Hepatocyte (in vitro differentiated cells): ENCODE measurements around the gene ZNF385D. TPM values are rescaled to one million over a fixed set of nuclear protein-coding genes. Genes with fewer than 3 reads are reported as not detected.

Experiments
- DNase-seq: peaks from one replicate; pipeline ENCODE4 v3.0.0-alpha.2; 2016; ENCODE audit warnings: low spot score
- H2AFZ ChIP-seq: fragments of 200-600 bp; sonication (generic); 2 replicates; pipeline ENCODE4 v1.6.0; 2016; ENCODE audit warnings: antibody characterized with exemption, mild to moderate bottlenecking
- H3K27ac ChIP-seq: fragments of 200-600 bp; sonication (generic); 2 replicates; pipeline ENCODE4 v1.5.1; 2016; ENCODE audit warnings: mild to moderate bottlenecking
- H3K27me3 ChIP-seq: fragments of 200-600 bp; sonication (generic); 2 replicates; pipeline ENCODE4 v1.6.1; 2016
- H3K36me3 ChIP-seq: fragments of 200-600 bp; sonication (generic); replicated peaks from 2 replicates; pipeline ENCODE4 v1.5.1; 2016; ENCODE audit warnings: low read depth; ENCODE audit not compliant: insufficient read depth
- H3K4me1 ChIP-seq: fragments of 200-600 bp; sonication (generic); 2 replicates; pipeline ENCODE4 v1.5.1; 2016; ENCODE audit warnings: mild to moderate bottlenecking, moderate library complexity; ENCODE audit not compliant: insufficient read depth
- H3K4me2 ChIP-seq: fragments of 200-600 bp; sonication (generic); 2 replicates; pipeline ENCODE4 v1.6.0; 2016
- H3K4me3 ChIP-seq: fragments of 200-600 bp; sonication (generic); 2 replicates; pipeline ENCODE4 v1.5.1; 2016; ENCODE audit warnings: mild to moderate bottlenecking
- H3K79me2 ChIP-seq: fragments of 200-600 bp; sonication (generic); 2 replicates; pipeline ENCODE4 v1.6.0; 2017; ENCODE audit warnings: mild to moderate bottlenecking
- H3K9me2 ChIP-seq: fragments of 200-600 bp; sonication (generic); replicated peaks from 2 replicates; pipeline ENCODE4 v1.6.0; 2017; ENCODE audit warnings: mild to moderate bottlenecking; ENCODE audit not compliant: insufficient read depth
- H3K9me3 ChIP-seq: fragments of 200-600 bp; sonication (generic); 2 replicates; pipeline ENCODE4 v1.5.1; 2016; ENCODE audit warnings: low read depth, mild to moderate bottlenecking
- H4K20me1 ChIP-seq: fragments of 200-600 bp; sonication (generic); 2 replicates; pipeline ENCODE4 v1.6.0; 2016; ENCODE audit warnings: mild to moderate bottlenecking; ENCODE audit not compliant: insufficient read depth, poor library complexity, severe bottlenecking
- EZH2 ChIP-seq: fragments of 200-600 bp; sonication (generic); IDR thresholded peaks from 2 replicates; pipeline ENCODE4 v1.6.1; 2016; ENCODE audit warnings: antibody characterized with exemption, mild to moderate bottlenecking, borderline replicate concordance
- EZH2phosphoT487 ChIP-seq: fragments of 200-600 bp; sonication (generic); IDR thresholded peaks from one replicate; pipeline ENCODE4 v1.6.1; 2018; ENCODE audit warnings: antibody characterized with exemption, mild to moderate bottlenecking, low read depth, moderate library complexity; ENCODE audit not compliant: unreplicated experiment, severe bottlenecking
- WGBS: methylation state at CpG from one replicate; pipeline ENCODE4 v1.1.6; 2016; ENCODE audit warnings: low lambda C conversion rate; ENCODE audit errors: missing lambda C conversion rate; 5-methylcytosine and 5-hydroxymethylcytosine counted together
- polyA plus RNA-seq: library from polyadenylated mRNA; unstranded; fragments of >200 nt; fragmentation: Nextera tagmentation; extraction: Ambion mirVana; gene quantifications from 2 replicates; pipeline ENCODE4 v1.2.1, GENCODE V29; 2016
- total RNA-seq: library from RNA; depleted of rRNA; stranded (reverse); fragments of >200 nt; gene quantifications from 2 replicates; pipeline ENCODE4 v1.2.3, GENCODE V29; 2014
- TF ChIP-seq, protein P1 (sequence below): fragments of 200-600 bp; sonication (generic); IDR thresholded peaks from 2 replicates; pipeline ENCODE4 v1.5.1; 2016; ENCODE audit warnings: antibody characterized with exemption, mild to moderate bottlenecking; ENCODE audit not compliant: poor library complexity

ZNF385D gene
- total and polyA plus RNA-seq, 2 experiments from 2014 or later, result 4.9 to 7.4 TPM

- Histone ChIP-seq H3K79me2 (no peaks in the 10 kb centered on the region), H3K9me3 (no peaks in the 10 kb centered on the region), H3K27me3 (no peaks in the 10 kb centered on the region), H3K4me1 (no peaks in the 10 kb centered on the region), H3K27ac (no peak overlapping the region), H4K20me1 (no peaks in the 10 kb centered on the region), H3K9me2 (no peaks in the 10 kb centered on the region), H3K36me3 (no peaks in the 10 kb centered on the region), H3K4me2 (no peak overlapping the region), H2AFZ (no peak overlapping the region), H3K4me3 (no peak overlapping the region)
- 84% methylated on average over 2 of the region's 2 CpGs for WGBS
- no peak for TF ChIP-seq EZH2
- no peak for TF ChIP-seq EZH2phosphoT487
- TF ChIP-seq, protein P1, sequence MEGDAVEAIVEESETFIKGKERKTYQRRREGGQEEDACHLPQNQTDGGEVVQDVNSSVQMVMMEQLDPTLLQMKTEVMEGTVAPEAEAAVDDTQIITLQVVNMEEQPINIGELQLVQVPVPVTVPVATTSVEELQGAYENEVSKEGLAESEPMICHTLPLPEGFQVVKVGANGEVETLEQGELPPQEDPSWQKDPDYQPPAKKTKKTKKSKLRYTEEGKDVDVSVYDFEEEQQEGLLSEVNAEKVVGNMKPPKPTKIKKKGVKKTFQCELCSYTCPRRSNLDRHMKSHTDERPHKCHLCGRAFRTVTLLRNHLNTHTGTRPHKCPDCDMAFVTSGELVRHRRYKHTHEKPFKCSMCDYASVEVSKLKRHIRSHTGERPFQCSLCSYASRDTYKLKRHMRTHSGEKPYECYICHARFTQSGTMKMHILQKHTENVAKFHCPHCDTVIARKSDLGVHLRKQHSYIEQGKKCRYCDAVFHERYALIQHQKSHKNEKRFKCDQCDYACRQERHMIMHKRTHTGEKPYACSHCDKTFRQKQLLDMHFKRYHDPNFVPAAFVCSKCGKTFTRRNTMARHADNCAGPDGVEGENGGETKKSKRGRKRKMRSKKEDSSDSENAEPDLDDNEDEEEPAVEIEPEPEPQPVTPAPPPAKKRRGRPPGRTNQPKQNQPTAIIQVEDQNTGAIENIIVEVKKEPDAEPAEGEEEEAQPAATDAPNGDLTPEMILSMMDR, result no peak
- DNase-seq, result no peak
Measured at GRCh38 chr3:21409401-21409800, 341.6 kb downstream of the ZNF385D start.

- H3K79me2 ChIP-seq, result no peaks in the 10 kb centered on the region
- H3K9me2 ChIP-seq, result no peaks in the 10 kb centered on the region
- no peak overlapping the region for H2AFZ ChIP-seq
- WGBS, result 100% methylated on average over 1 of the region's 1 CpG
- no peak overlapping the region for H3K4me2 ChIP-seq
- H4K20me1 ChIP-seq, result no peaks in the 10 kb centered on the region
- H3K9me3 ChIP-seq, result no peaks in the 10 kb centered on the region
- H3K36me3 ChIP-seq, result no peaks in the 10 kb centered on the region
- TF ChIP-seq, protein P1, result no peak
- H3K27ac ChIP-seq, result no peak overlapping the region
- H3K4me3 ChIP-seq, result no peak overlapping the region
- no peaks in the 10 kb centered on the region for H3K27me3 ChIP-seq
- no peaks in the 10 kb centered on the region for H3K4me1 ChIP-seq
- DNase-seq, result no peak
Measured at GRCh38 chr3:21407743-21408142, 343.3 kb downstream of the ZNF385D start.

DNA sequence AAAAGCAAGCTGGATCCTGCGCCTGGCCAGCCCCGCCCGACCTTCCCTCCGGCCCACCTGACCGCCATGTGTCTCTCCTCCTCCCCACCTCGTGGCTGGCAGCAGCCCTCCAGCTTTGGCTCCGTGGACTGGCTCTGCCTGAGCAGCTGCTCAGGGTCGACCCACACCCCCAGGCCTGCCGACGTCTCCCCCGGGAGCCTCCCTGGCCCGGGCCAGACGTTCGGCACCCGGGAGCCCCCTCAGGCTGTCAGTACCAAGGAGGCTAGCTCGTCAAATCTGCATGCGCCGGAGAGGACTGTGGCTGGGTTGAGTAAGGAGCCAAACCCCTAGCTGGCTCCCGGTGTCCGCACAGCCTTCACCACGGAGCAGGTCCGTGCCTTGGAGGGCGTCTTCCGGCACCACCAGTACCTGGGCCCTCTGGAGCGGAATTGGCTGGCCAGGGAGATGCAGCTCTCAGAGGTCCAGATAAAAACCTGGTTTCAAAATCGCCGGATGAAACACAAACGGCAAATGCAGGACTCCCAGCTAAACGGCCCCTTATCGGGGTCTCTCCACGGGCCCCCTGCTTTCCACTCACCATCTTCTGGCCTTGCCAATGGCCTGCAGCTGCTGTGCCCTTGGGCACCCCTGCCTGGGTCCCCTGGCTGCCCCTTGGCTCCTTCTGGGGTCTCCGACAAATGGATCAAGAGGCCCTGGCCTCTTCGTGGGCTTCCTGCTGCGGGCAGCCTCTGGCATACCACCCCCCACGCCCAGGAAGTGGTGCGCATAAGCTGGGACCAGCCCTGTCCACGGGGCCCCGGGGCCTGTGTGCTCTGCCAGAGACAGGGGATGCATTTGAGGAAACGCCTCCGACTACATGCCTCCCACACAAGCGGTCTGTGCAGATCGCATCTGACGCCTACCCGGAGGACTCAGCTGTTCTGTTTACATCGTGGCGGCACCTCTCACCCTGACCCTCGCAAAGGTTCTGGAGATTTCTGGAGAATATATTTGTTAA is 345.0 kb downstream of the ZNF385D start:
- no peak overlapping the region for H3K4me2 ChIP-seq
- 95% methylated on average over 46 of the region's 47 CpGs for WGBS

More for the DNA sequence above, 345.0 kb downstream of the ZNF385D start:
- H3K9me3 ChIP-seq, result no peaks in the 10 kb centered on the region
- H3K79me2 ChIP-seq, result no peaks in the 10 kb centered on the region
- DNase-seq, result no peak
- H4K20me1 ChIP-seq, result no peaks in the 10 kb centered on the region
- no peaks in the 10 kb centered on the region for H3K9me2 ChIP-seq
- no peaks in the 10 kb centered on the region for H3K36me3 ChIP-seq
- H3K27me3 ChIP-seq, result no peaks in the 10 kb centered on the region
- TF ChIP-seq EZH2phosphoT487 (no peak), EZH2 (no peak)
- TF ChIP-seq, protein P1, result no peak
- no peak overlapping the region for H3K27ac ChIP-seq
- no peak overlapping the region for H2AFZ ChIP-seq
- no peak overlapping the region for H3K4me3 ChIP-seq
- no peaks in the 10 kb centered on the region for H3K4me1 ChIP-seq
